ENCODE measurements around the gene GOLM1. TPM values are rescaled to one million over a fixed set of nuclear protein-coding genes. Genes with fewer than 3 reads are reported as not detected.

GOLM1 gene
- total and polyA plus RNA-seq, 2 experiments from 2014 or later = 56.2 to 63.4 TPM

GRCh38 chr9:86126998-86127972, 27.9 kb upstream of the GOLM1 start:
- Histone ChIP-seq H3F3A (ENCODE audit: insufficient read depth) (no peaks in the 10 kb centered on the region), H3K9me3 (ENCODE audit: low read depth) (no peaks in the 10 kb centered on the region), H4K20me1 (ENCODE audit: insufficient read depth) (no peaks in the 10 kb centered on the region), H3K36me3 (ENCODE audit: low read depth) (no peaks in the 10 kb centered on the region), H3K9ac (0 out of 2 replicates have a peak overlapping the region, but pooled peaks have one; percentile 2), H3K9me2 (ENCODE audit: insufficient read depth) (no peaks in the 10 kb centered on the region), H2AFZ (peak overlapping the region; percentile 40), H3K4me3 (no peak overlapping the region), H3K4me2 (ENCODE audit: unreplicated experiment) (peak overlapping the region; percentile 38), H3K4me1 (ENCODE audit: insufficient read depth) (peaks cover 14% of the 10 kb centered on the region), H3K27ac (peak overlapping the region; percentile 32), H3K27me3 (replicated peaks; ENCODE audit: insufficient read depth) (no peaks in the 10 kb centered on the region), H3K79me2 (ENCODE audit: insufficient read depth) (no peaks in the 10 kb centered on the region)
- TF ChIP-seq EZH2 (IDR thresholded peaks at IDR 0.05; ENCODE audit: insufficient read depth, poor library complexity, severe bottlenecking) (no peak), EZH2phosphoT487 (IDR thresholded peaks at IDR 0.05; ENCODE audit: insufficient read depth, low read depth) (no peak)
- DNase-seq = peak; percentile 93
- in situ Hi-C loops (cut with MboI) = no loop called here
- WGBS, 2 experiments (ENCODE audit: low coverage in 1 of 2, low lambda C conversion rate in 2 of 2, missing lambda C conversion rate in 2 of 2) = 27 to 30% methylated on average over 11 of the region's 11 CpGs

DNA sequence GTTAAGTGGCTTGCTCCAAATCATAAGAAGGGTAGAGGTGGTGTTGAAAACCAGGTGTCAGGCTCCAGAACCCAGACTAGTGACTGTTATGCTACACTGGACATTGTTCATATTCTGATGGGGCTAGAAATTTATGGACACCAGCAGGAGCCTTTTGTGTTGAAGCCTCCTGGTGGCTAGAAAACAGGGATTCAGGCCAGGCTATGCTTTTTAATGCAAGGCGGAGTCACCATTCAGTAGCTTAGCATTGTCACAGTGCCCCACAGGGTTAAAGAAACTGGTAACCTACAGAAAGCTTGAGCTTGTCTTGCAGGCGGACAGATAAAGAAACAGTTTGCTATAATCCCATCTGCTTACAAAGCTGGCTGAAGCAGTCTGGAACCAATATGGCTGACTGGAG, 23.0 kb upstream of the GOLM1 start:
- no peaks in the 10 kb centered on the region for H3K9me3 ChIP-seq (ENCODE audit: low read depth)
- no peaks in the 10 kb centered on the region for H3K79me2 ChIP-seq (ENCODE audit: insufficient read depth)
- no peak for DNase-seq
- H4K20me1 ChIP-seq (ENCODE audit: insufficient read depth) = no peaks in the 10 kb centered on the region
- H3K27ac ChIP-seq = no peak overlapping the region
- peaks cover 9% of the 10 kb centered on the region for H3K4me1 ChIP-seq (ENCODE audit: insufficient read depth)
- no peak for TF ChIP-seq EZH2phosphoT487 (IDR thresholded peaks at IDR 0.05; ENCODE audit: insufficient read depth, low read depth)
- no peak for TF ChIP-seq EZH2 (IDR thresholded peaks at IDR 0.05; ENCODE audit: insufficient read depth, poor library complexity, severe bottlenecking)
- no peak overlapping the region for H2AFZ ChIP-seq
- in situ Hi-C loops (cut with MboI) = no loop called here
- H3K36me3 ChIP-seq (ENCODE audit: low read depth) = no peaks in the 10 kb centered on the region
- no peak overlapping the region for H3K4me2 ChIP-seq (ENCODE audit: unreplicated experiment)
- H3K4me3 ChIP-seq = no peak overlapping the region
- 66 to 85% methylated on average over 2 of the region's 2 CpGs for WGBS, 2 experiments (ENCODE audit: low coverage in 1 of 2, low lambda C conversion rate in 2 of 2, missing lambda C conversion rate in 2 of 2)
- H3K9ac ChIP-seq = no peak overlapping the region
- H3K9me2 ChIP-seq (ENCODE audit: insufficient read depth) = no peaks in the 10 kb centered on the region
- H3K27me3 ChIP-seq (replicated peaks; ENCODE audit: insufficient read depth) = no peaks in the 10 kb centered on the region
- H3F3A ChIP-seq (ENCODE audit: insufficient read depth) = no peaks in the 10 kb centered on the region

GRCh38 chr9:86119457-86119856, 20.1 kb upstream of the GOLM1 start:
- no peak overlapping the region for H3K4me3 ChIP-seq
- no peaks in the 10 kb centered on the region for H3F3A ChIP-seq (ENCODE audit: insufficient read depth)
- H3K9ac ChIP-seq = no peak overlapping the region
- H3K27ac ChIP-seq = no peak overlapping the region
- no peaks in the 10 kb centered on the region for H4K20me1 ChIP-seq (ENCODE audit: insufficient read depth)
- no peak for DNase-seq
- no peak overlapping the region for H2AFZ ChIP-seq
- no peaks in the 10 kb centered on the region for H3K4me1 ChIP-seq (ENCODE audit: insufficient read depth)
- WGBS, 2 experiments (ENCODE audit: low coverage in 1 of 2, low lambda C conversion rate in 2 of 2, missing lambda C conversion rate in 2 of 2) = 63 to 70% methylated on average over 5 of the region's 5 CpGs
- H3K79me2 ChIP-seq (ENCODE audit: insufficient read depth) = no peaks in the 10 kb centered on the region
- no peak overlapping the region for H3K4me2 ChIP-seq (ENCODE audit: unreplicated experiment)
- no peaks in the 10 kb centered on the region for H3K9me2 ChIP-seq (ENCODE audit: insufficient read depth)
- H3K36me3 ChIP-seq (ENCODE audit: low read depth) = no peaks in the 10 kb centered on the region
- TF ChIP-seq EZH2phosphoT487 (IDR thresholded peaks at IDR 0.05; ENCODE audit: insufficient read depth, low read depth) = no peak
- TF ChIP-seq EZH2 (IDR thresholded peaks at IDR 0.05; ENCODE audit: insufficient read depth, poor library complexity, severe bottlenecking) = no peak
- no peaks in the 10 kb centered on the region for H3K27me3 ChIP-seq (replicated peaks; ENCODE audit: insufficient read depth)
- in situ Hi-C loops (cut with MboI) = no loop called here
- no peaks in the 10 kb centered on the region for H3K9me3 ChIP-seq (ENCODE audit: low read depth)

DNA sequence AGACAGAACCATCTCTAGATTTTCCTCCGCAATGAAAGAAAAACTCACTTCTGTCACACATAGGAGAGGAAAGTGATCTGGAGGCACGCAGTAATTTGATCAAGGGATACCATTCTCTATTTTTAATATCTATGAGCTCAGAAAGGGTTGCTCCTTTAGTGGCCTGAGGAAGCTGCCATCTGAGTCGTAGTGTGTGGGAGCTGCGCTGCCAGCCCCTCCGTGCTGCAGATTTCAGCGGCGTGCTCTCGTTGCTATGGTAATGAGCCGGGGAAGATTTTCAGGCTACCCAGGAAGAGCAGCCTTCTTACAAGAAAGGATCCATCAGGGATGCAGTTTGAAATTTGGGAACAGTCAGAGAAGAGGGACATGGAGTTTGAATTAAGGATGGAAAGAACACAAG, 17.1 kb upstream of the GOLM1 start:
- H3K27me3 ChIP-seq (replicated peaks; ENCODE audit: insufficient read depth) = no peaks in the 10 kb centered on the region
- no peak overlapping the region for H3K9ac ChIP-seq
- DNase-seq = no peak
- no peak overlapping the region for H3K4me3 ChIP-seq
- 27 to 33% methylated on average over 9 of the region's 9 CpGs for WGBS, 2 experiments (ENCODE audit: low coverage in 1 of 2, low lambda C conversion rate in 2 of 2, missing lambda C conversion rate in 2 of 2)
- no peak overlapping the region for H2AFZ ChIP-seq
- no peaks in the 10 kb centered on the region for H4K20me1 ChIP-seq (ENCODE audit: insufficient read depth)
- in situ Hi-C loops (cut with MboI) = no loop called here
- H3K9me2 ChIP-seq (ENCODE audit: insufficient read depth) = no peaks in the 10 kb centered on the region
- no peaks in the 10 kb centered on the region for H3K79me2 ChIP-seq (ENCODE audit: insufficient read depth)
- no peak for TF ChIP-seq EZH2phosphoT487 (IDR thresholded peaks at IDR 0.05; ENCODE audit: insufficient read depth, low read depth)
- TF ChIP-seq EZH2 (IDR thresholded peaks at IDR 0.05; ENCODE audit: insufficient read depth, poor library complexity, severe bottlenecking) = no peak
- no peak overlapping the region for H3K4me2 ChIP-seq (ENCODE audit: unreplicated experiment)
- no peaks in the 10 kb centered on the region for H3K36me3 ChIP-seq (ENCODE audit: low read depth)
- H3K4me1 ChIP-seq (ENCODE audit: insufficient read depth) = no peaks in the 10 kb centered on the region
- H3F3A ChIP-seq (ENCODE audit: insufficient read depth) = no peaks in the 10 kb centered on the region
- H3K27ac ChIP-seq = no peak overlapping the region
- no peaks in the 10 kb centered on the region for H3K9me3 ChIP-seq (ENCODE audit: low read depth)
